ENCODE measurements around the gene SNX32. TPM values are rescaled to one million over a fixed set of nuclear protein-coding genes. Genes with fewer than 3 reads are reported as not detected.

SNX32 gene
- total RNA-seq, 1 experiment from 2014 or later: not detected

DNA sequence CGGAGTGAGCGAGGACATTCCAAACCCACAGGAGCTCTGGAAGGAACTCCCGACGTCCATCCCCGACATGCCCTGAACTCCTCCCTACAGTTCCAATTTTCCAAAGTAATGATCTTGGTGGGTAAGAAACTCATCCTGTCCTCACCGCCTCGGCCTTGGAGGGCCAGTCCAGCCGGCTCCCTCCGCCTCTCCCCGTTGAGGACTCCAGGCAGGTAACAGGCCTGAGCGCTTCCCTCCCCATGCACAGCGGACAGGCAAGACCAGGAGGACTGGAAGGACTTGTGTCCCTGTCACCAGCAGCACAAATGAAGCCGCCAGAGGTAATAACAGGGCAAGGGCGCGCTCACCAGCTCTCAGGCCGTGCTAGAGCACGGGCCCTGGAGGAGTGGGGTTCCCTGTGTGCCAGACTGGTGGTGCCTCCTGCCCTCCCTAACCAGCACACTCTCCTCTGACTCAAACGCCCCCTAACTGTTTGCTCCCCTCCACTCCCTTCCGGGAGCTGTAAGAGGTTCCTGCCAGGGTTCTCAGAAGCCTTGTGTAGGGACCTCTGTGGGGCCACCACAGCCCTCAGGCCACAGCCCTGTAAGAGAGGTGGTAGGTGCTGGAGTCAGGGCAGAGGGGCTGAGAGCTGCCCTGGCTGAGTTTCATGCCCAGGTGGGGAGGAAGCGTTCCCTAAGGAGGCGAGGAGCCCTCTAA lies 29.8 kb upstream of the SNX32 start:
- Histone ChIP-seq H3K4me3 (replicated peaks in 1 of 2; ENCODE audit: low read depth in 1 of 2, low read length in 2 of 2) (no peak overlapping the region), H4K20me1 (ENCODE audit: insufficient read depth) (no peaks in the 10 kb centered on the region), H3K79me2 (ENCODE audit: insufficient read depth, low read length) (no peaks in the 10 kb centered on the region), H3K27me3 (ENCODE audit: insufficient read depth, low read length) (no peaks in the 10 kb centered on the region), H3K9me2 (ENCODE audit: insufficient read depth) (no peaks in the 10 kb centered on the region), H3K9me3 (ENCODE audit: control insufficient read depth in 1 of 2, insufficient read depth in 1 of 2, low read depth in 1 of 2, low read length in 2 of 2) (no peaks in the 10 kb centered on the region), H3K4me1 (ENCODE audit: control insufficient read depth in 1 of 2, insufficient read depth in 2 of 2, low read length in 2 of 2) (no peaks in the 10 kb centered on the region), H3K27ac (ENCODE audit: low read depth, low read length) (no peak overlapping the region), H2AFZ (ENCODE audit: low read depth, low read length, poor library complexity, severe bottlenecking) (no peak overlapping the region), H3K36me3 (ENCODE audit: control insufficient read depth in 1 of 2, insufficient read depth in 2 of 2, low read length in 2 of 2) (no peaks in the 10 kb centered on the region), H3K4me2 (ENCODE audit: low read length) (no peak overlapping the region), H3K9ac (ENCODE audit: low read length) (no peak overlapping the region)
- ATAC-seq: no peak
- ChIA-PET CTCF (interaction anchor here (1.0 kb wide), 1 partner anchor 24 kb away, joined by 3 read pairs; the partner anchor contains the start of gene AP5B1), POLR2A (interaction anchor here (0.7 kb wide), 1 partner anchor 84 kb away, joined by 3 read pairs; no protein-coding TSS in a partner anchor), RAD21 (ENCODE audit: low non-redundant PET in 1 of 2, low total read pairs in 2 of 2, uncharacterized antibody in 2 of 2, unreplicated experiment in 2 of 2) (no interaction called here)
- BruUV-seq (replicated peaks): no TSS peak
- intact Hi-C loops (cut with micrococcal nuclease): no loop called here
- DNase-seq (ENCODE audit: low read depth, low spot score): no peak
- TF ChIP-seq, protein P1, sequence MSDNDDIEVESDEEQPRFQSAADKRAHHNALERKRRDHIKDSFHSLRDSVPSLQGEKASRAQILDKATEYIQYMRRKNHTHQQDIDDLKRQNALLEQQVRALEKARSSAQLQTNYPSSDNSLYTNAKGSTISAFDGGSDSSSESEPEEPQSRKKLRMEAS (IDR thresholded peaks at IDR 0.05): no peak
- TF ChIP-seq, protein P2, sequence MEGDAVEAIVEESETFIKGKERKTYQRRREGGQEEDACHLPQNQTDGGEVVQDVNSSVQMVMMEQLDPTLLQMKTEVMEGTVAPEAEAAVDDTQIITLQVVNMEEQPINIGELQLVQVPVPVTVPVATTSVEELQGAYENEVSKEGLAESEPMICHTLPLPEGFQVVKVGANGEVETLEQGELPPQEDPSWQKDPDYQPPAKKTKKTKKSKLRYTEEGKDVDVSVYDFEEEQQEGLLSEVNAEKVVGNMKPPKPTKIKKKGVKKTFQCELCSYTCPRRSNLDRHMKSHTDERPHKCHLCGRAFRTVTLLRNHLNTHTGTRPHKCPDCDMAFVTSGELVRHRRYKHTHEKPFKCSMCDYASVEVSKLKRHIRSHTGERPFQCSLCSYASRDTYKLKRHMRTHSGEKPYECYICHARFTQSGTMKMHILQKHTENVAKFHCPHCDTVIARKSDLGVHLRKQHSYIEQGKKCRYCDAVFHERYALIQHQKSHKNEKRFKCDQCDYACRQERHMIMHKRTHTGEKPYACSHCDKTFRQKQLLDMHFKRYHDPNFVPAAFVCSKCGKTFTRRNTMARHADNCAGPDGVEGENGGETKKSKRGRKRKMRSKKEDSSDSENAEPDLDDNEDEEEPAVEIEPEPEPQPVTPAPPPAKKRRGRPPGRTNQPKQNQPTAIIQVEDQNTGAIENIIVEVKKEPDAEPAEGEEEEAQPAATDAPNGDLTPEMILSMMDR (IDR thresholded peaks at IDR 0.05 in 2 of 3, conservative IDR thresholded peaks at IDR 0.05 in 1 of 3; ENCODE audit: borderline replicate concordance in 1 of 3, insufficient read depth in 1 of 3, low read depth in 2 of 3, low read length in 2 of 3): no peak
- TF ChIP-seq SRF (IDR thresholded peaks at IDR 0.05; ENCODE audit: low read depth) (no peak), CBX3 (IDR thresholded peaks at IDR 0.05; ENCODE audit: low read depth) (no peak), POLR2A (IDR thresholded peaks at IDR 0.05; ENCODE audit: borderline replicate concordance, extremely low read depth, insufficient read depth, insufficient read length) (no peak), EZH2phosphoT487 (IDR thresholded peaks at IDR 0.05; ENCODE audit: borderline replicate concordance) (no peak), SP1 (IDR thresholded peaks at IDR 0.05; ENCODE audit: low read depth) (no peak), EZH2 (IDR thresholded peaks at IDR 0.05) (no peak), TCF7L2 (IDR thresholded peaks at IDR 0.05; ENCODE audit: borderline replicate concordance, extremely low read depth, insufficient read depth, insufficient read length) (no peak), CEBPB (IDR thresholded peaks at IDR 0.05; ENCODE audit: low read depth) (no peak), ELF1 (IDR thresholded peaks at IDR 0.05; ENCODE audit: borderline replicate concordance, low read depth) (no peak), POLR2AphosphoS5 (IDR thresholded peaks at IDR 0.05; ENCODE audit: low read depth, low read length) (no peak)
- TF ChIP-seq, protein P3, sequence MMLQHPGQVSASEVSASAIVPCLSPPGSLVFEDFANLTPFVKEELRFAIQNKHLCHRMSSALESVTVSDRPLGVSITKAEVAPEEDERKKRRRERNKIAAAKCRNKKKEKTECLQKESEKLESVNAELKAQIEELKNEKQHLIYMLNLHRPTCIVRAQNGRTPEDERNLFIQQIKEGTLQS (IDR thresholded peaks at IDR 0.05): no peak
- TF ChIP-seq, protein P4, sequence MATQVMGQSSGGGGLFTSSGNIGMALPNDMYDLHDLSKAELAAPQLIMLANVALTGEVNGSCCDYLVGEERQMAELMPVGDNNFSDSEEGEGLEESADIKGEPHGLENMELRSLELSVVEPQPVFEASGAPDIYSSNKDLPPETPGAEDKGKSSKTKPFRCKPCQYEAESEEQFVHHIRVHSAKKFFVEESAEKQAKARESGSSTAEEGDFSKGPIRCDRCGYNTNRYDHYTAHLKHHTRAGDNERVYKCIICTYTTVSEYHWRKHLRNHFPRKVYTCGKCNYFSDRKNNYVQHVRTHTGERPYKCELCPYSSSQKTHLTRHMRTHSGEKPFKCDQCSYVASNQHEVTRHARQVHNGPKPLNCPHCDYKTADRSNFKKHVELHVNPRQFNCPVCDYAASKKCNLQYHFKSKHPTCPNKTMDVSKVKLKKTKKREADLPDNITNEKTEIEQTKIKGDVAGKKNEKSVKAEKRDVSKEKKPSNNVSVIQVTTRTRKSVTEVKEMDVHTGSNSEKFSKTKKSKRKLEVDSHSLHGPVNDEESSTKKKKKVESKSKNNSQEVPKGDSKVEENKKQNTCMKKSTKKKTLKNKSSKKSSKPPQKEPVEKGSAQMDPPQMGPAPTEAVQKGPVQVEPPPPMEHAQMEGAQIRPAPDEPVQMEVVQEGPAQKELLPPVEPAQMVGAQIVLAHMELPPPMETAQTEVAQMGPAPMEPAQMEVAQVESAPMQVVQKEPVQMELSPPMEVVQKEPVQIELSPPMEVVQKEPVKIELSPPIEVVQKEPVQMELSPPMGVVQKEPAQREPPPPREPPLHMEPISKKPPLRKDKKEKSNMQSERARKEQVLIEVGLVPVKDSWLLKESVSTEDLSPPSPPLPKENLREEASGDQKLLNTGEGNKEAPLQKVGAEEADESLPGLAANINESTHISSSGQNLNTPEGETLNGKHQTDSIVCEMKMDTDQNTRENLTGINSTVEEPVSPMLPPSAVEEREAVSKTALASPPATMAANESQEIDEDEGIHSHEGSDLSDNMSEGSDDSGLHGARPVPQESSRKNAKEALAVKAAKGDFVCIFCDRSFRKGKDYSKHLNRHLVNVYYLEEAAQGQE (IDR thresholded peaks at IDR 0.05; ENCODE audit: low read depth): no peak

Measured in HCT116 (cell line).